Type B pancreatic cell (in vitro differentiated cells): Measurements from ENCODE around the gene SPOCK1. TPM values are rescaled to one million over a fixed set of nuclear protein-coding genes. Genes with fewer than 3 reads are reported as not detected.

Experiments
- DNase-seq: peaks from one replicate; pipeline ENCODE4 v3.0.0; 2021; ENCODE audit warnings: mixed read lengths; ENCODE audit not compliant: unreplicated experiment; ENCODE audit errors: extremely low spot score
- H3K27ac Mint-ChIP-seq: 2 replicates; pipeline ENCODE4 v1.8.0; 2021; ENCODE audit warnings: mild to moderate bottlenecking, mixed read lengths
- H3K27me3 Mint-ChIP-seq: 2 replicates; pipeline ENCODE4 v1.8.0; 2021; ENCODE audit warnings: mixed read lengths
- H3K36me3 Mint-ChIP-seq: 2 replicates; pipeline ENCODE4 v1.8.0; 2021; ENCODE audit warnings: mixed read lengths
- H3K4me1 Mint-ChIP-seq: one replicate; pipeline ENCODE4 v1.8.0; 2021; ENCODE audit warnings: mixed read lengths; ENCODE audit not compliant: unreplicated experiment
- H3K4me3 Mint-ChIP-seq: 2 replicates; pipeline ENCODE4 v1.8.0; 2021; ENCODE audit warnings: mild to moderate bottlenecking, mixed read lengths
- H3K9me3 Mint-ChIP-seq: 2 replicates; pipeline ENCODE4 v1.8.0; 2021; ENCODE audit warnings: mixed read lengths
- total RNA-seq: library from RNA; stranded (reverse); gene quantifications from 2 replicates; pipeline ENCODE4 v1.2.1, GENCODE V29; 2021; ENCODE audit warnings: low replicate concordance
- TF ChIP-seq, protein P1 (sequence below): fragments of 200-600 bp; sonication (generic); conservative IDR thresholded peaks from 2 replicates; pipeline ENCODE4 v1.5.0; 2021; ENCODE audit warnings: antibody characterized with exemption, mild to moderate bottlenecking

The SPOCK1 gene
- total RNA-seq, 1 donor from 2014 or later: 45.1 TPM

DNA sequence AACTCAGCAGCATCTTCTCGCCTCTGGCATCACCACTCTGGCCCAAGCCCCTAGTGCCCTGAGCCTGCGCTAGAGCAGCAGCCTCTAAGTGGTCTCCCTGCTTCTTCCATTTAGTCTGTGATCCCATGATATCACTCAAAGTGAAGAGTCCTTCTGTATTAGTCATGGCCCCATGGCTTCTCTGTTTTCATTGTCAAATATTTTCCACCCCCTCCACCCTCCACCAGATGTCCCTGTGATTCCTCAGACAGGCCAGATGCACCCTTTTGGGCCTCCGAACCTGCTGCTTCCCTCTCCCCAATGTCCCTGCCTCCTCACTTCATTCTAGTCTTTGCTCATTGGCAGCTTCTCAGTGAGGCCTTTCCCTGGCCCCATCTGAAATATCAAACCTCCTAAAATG, 299.2 kb downstream of the SPOCK1 start:
- Mint-ChIP-seq H3K27me3 (peaks cover 31% of the 10 kb centered on the region), H3K4me1 (peaks cover 7% of the 10 kb centered on the region), H3K4me3 (no peak overlapping the region), H3K27ac (no peak overlapping the region), H3K9me3 (peaks cover 6% of the 10 kb centered on the region), H3K36me3 (no peaks in the 10 kb centered on the region)
- TF ChIP-seq, protein P1, sequence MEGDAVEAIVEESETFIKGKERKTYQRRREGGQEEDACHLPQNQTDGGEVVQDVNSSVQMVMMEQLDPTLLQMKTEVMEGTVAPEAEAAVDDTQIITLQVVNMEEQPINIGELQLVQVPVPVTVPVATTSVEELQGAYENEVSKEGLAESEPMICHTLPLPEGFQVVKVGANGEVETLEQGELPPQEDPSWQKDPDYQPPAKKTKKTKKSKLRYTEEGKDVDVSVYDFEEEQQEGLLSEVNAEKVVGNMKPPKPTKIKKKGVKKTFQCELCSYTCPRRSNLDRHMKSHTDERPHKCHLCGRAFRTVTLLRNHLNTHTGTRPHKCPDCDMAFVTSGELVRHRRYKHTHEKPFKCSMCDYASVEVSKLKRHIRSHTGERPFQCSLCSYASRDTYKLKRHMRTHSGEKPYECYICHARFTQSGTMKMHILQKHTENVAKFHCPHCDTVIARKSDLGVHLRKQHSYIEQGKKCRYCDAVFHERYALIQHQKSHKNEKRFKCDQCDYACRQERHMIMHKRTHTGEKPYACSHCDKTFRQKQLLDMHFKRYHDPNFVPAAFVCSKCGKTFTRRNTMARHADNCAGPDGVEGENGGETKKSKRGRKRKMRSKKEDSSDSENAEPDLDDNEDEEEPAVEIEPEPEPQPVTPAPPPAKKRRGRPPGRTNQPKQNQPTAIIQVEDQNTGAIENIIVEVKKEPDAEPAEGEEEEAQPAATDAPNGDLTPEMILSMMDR: no peak
- DNase-seq: no peak

DNA sequence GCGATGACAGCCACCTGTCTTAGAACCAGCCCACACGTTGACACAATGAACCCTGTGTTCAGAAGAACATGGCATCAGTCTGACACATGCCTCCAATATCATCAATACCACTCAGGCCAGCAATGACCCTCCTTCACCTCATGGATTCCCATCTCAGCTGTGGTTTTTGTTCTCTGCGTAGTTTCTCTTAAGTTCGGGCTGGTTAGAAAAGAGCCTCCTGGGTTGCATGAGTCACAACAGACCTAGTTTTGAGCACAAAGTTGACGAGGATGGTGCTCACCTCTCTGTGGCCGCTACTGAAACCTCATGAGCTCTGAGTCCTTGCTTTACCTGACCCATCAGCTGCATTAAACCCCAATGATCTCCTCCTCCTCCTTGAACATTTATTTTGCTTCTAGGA, 299.9 kb downstream of the SPOCK1 start:
- H3K27ac Mint-ChIP-seq: no peak overlapping the region
- TF ChIP-seq, protein P1: no peak
- peaks cover 6% of the 10 kb centered on the region for H3K9me3 Mint-ChIP-seq
- no peaks in the 10 kb centered on the region for H3K36me3 Mint-ChIP-seq
- no peak overlapping the region for H3K4me3 Mint-ChIP-seq
- DNase-seq: no peak
- H3K4me1 Mint-ChIP-seq: no peaks in the 10 kb centered on the region
- peaks cover 30% of the 10 kb centered on the region for H3K27me3 Mint-ChIP-seq

DNA sequence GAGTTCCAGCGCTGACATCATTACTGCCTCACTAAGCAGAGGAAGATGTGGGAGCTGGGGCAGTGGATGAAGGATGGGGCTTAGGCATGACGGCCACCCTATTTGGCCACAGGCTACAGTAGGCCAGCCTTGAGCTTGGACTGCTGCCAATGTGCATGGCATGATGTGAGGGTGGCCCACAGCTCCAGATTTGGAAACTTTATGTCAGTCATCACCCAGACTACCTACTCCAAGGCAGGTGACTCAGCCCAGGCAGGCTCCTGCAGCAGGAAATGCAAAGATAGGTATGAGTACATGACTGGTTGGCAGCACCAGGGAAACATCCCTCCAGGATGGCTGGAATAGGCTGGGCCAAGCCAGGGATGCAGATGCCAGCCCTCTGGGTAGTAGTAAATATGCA, 303.6 kb downstream of the SPOCK1 start:
- Mint-ChIP-seq H3K4me3 (no peak overlapping the region), H3K9me3 (peaks cover 6% of the 10 kb centered on the region), H3K36me3 (no peaks in the 10 kb centered on the region), H3K27me3 (peaks cover 38% of the 10 kb centered on the region), H3K27ac (no peak overlapping the region), H3K4me1 (peaks cover 9% of the 10 kb centered on the region)
- DNase-seq: no peak
- TF ChIP-seq, protein P1: no peak

DNA sequence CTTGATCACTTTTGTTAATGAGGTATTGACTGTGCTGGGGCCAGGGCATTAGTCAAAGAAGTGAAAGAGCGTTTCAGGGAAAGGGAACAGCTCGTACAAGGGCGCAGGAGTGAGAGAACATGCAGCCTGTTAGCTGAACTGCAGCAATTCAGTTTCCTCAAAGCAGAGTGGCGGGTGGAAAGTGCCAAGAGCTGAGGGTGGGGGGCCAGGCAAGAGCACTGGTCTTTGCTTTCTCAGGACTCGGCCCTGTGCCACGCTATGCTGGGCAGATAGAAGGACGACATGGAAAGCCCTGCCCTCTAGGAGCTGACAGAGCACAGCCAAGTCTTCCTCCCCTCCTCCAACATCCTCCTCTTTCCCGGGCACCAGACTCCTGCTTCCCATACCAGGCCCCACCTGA, 304.8 kb downstream of the SPOCK1 start:
- Mint-ChIP-seq H3K4me1 (peaks cover 9% of the 10 kb centered on the region), H3K4me3 (no peak overlapping the region), H3K27me3 (peaks cover 29% of the 10 kb centered on the region), H3K9me3 (peaks cover 1% of the 10 kb centered on the region), H3K36me3 (no peaks in the 10 kb centered on the region), H3K27ac (no peak overlapping the region)
- TF ChIP-seq, protein P1: no peak
- DNase-seq: no peak

DNA sequence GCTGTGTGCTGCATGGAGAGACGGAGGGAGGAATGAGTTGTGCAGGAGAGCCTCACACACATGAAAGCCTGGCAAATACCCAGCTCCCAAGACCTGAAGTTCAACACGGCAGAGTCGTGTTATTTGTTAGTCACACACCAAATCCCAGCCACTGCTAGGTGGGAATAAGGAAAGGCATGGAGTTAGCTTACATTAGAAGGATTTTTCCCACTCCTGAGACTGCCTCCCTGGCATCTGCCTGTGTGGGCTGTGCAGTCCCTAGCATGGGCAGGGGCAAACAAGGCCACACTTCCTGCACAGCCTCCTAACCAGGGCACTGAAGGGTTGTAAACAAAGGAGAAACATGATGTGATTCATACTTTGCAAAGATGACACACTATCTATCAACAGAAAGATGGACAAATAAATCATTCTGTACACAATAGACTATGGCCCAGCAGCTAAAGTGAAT, 306.8 kb downstream of the SPOCK1 start:
- H3K4me1 Mint-ChIP-seq: peaks cover 11% of the 10 kb centered on the region
- H3K9me3 Mint-ChIP-seq: no peaks in the 10 kb centered on the region
- TF ChIP-seq, protein P1: no peak
- no peak for DNase-seq
- no peak overlapping the region for H3K27ac Mint-ChIP-seq
- H3K27me3 Mint-ChIP-seq: peaks cover 30% of the 10 kb centered on the region
- no peak overlapping the region for H3K4me3 Mint-ChIP-seq
- H3K36me3 Mint-ChIP-seq: no peaks in the 10 kb centered on the region

DNA sequence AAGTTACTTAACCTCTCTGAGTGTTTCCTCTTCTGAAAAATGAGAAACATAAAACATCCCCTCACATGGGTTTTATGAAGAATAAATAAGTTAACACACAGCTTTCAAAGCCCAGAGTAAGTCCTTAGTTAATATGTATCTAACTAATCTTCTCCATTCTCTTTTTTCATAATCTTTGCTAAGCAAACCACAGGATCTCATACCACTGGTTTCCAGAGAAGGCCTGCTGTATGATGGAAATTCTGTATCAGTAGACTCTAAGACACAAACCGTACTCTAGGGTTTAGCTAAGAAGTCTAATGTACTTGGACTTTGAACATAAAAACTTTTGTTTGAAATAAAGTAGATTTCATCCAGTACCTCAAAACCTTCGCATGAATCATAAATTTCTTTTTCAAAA, 307.9 kb downstream of the SPOCK1 start:
- no peaks in the 10 kb centered on the region for H3K36me3 Mint-ChIP-seq
- H3K4me3 Mint-ChIP-seq: no peak overlapping the region
- no peak overlapping the region for H3K27ac Mint-ChIP-seq
- H3K27me3 Mint-ChIP-seq: peaks cover 29% of the 10 kb centered on the region
- peaks cover 15% of the 10 kb centered on the region for H3K4me1 Mint-ChIP-seq
- no peaks in the 10 kb centered on the region for H3K9me3 Mint-ChIP-seq
- TF ChIP-seq, protein P1: no peak
- DNase-seq: no peak
